Neural cell (in vitro differentiated cells): ENCODE measurements around the gene RPGRIP1L.

ENCODE experiments used
- CTCF ChIP-seq: fragments of 450-650 bp; IDR thresholded peaks from 2 replicates; pipeline ENCODE4 v1.5.1; 2014; ENCODE audit warnings: antibody characterized with exemption, mild to moderate bottlenecking, moderate library complexity; ENCODE audit not compliant: poor library complexity, severe bottlenecking
- EP300 ChIP-seq: fragments of 450-650 bp; conservative IDR thresholded peaks from 2 replicates; pipeline ENCODE4 v1.6.1; 2014; ENCODE audit warnings: antibody characterized with exemption, mild to moderate bottlenecking, moderate library complexity; ENCODE audit not compliant: poor library complexity, severe bottlenecking

- peak; percentile 24 for TF ChIP-seq CTCF
- TF ChIP-seq EP300: peak; percentile 100
These were observed 92.4 kb downstream of the RPGRIP1L start for GRCh38 chr16:53611179-53611696.
